ENCODE measurements around the gene HUWE1. TPM values are rescaled to one million over a fixed set of nuclear protein-coding genes. Genes with fewer than 3 reads are reported as not detected.

HUWE1 gene
- total RNA-seq, 3 donors from 2014 or later (not counting 1 experiment from before 2014, with no cell fraction given) = 187 to 241 (median 218) TPM

DNA sequence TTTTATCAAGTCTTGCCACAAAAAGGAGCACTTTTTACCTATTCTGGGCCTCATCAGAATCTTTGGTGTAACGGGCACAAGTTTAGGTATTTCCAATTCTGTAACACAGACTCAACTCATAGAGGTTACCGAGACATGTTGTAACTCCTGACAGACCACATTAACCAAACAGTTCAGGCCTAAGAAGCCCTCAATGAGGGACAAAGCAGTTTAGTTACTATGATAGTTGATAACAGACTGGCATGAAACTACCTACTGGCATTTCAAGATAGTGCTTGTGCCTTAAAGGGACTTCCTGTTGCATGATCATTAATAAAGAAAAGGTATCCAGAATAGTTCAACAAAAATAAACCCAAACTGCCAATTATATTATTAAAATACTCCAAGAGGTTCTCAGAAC, 64.1 kb downstream of the HUWE1 start:
- Mint-ChIP-seq H3K9me3 (no peaks in the 10 kb centered on the region), H3K27me3 (ENCODE audit: low read depth in 2 of 2) (peaks cover 0 to 13% of the 10 kb centered on the region in 2 donors), H3K27ac (peak overlapping the region; percentile 27 to 49), H3K4me3 (no peak overlapping the region), H3K36me3 (no peaks in the 10 kb centered on the region), H3K4me1 (peaks cover 0 to 15% of the 10 kb centered on the region in 2 donors)
- 100% methylated on average over 1 of the region's 2 CpGs for WGBS (ENCODE audit: insufficient coverage)
- DNase-seq = no peak
- H3K9me3 ChIP-seq (ENCODE audit: control insufficient read depth, insufficient read depth, low read length) = no peaks in the 10 kb centered on the region
- no peaks in the 10 kb centered on the region for H3K27me3 ChIP-seq (ENCODE audit: control insufficient read depth, insufficient read depth, low read length)
- intact Hi-C loops (cut with micrococcal nuclease) = no loop called here
- no peak for TF ChIP-seq CTCF (IDR thresholded peaks at IDR 0.05)
- no peak overlapping the region for H3K27ac ChIP-seq (ENCODE audit: low read length)
- no peaks in the 10 kb centered on the region for H3K4me1 ChIP-seq (ENCODE audit: control insufficient read depth, insufficient read depth, low read length)
- no peak for ATAC-seq
- peaks cover 51% of the 10 kb centered on the region for H3K36me3 ChIP-seq (ENCODE audit: control insufficient read depth, insufficient read depth, low read length)
- H3K4me3 ChIP-seq (ENCODE audit: low read length) = no peak overlapping the region

DNA sequence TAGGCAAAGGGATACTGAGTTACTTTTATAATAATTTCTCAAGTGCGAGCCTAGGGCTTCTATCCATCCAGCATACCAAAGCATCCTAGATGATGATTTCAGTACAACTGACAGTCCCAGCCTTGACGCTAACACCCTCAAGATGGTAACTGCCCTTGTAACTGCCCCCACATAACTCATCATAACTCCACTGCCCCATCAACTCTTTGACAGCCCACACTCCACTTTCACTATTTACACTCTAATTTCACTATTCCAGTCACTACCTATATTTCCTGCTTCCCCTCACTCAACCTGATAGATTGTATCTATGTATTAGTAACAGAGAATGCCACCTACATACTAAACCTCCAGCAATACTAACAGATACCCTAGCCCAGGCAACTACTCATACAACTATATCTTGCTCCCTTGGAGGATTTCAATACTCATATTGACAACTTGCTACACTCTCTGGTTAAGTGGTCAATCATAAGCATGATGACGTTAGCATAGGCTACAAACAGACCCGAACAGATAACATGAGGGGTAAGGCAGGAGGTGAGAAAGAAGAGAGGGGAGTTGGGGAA, 65.0 kb downstream of the HUWE1 start:
- 96% methylated on average over 4 of the region's 4 CpGs for WGBS (ENCODE audit: insufficient coverage)
- Mint-ChIP-seq H3K4me1 (peaks cover 0 to 15% of the 10 kb centered on the region in 2 donors), H3K36me3 (no peaks in the 10 kb centered on the region), H3K27ac (peak overlapping the region in 1 of 2 donors; percentile 27), H3K9me3 (no peaks in the 10 kb centered on the region), H3K27me3 (ENCODE audit: low read depth in 2 of 2) (peaks cover 0 to 13% of the 10 kb centered on the region in 2 donors), H3K4me3 (no peak overlapping the region)
- no peak for ATAC-seq
- no peaks in the 10 kb centered on the region for H3K27me3 ChIP-seq (ENCODE audit: control insufficient read depth, insufficient read depth, low read length)
- H3K36me3 ChIP-seq (ENCODE audit: control insufficient read depth, insufficient read depth, low read length) = peaks cover 55% of the 10 kb centered on the region
- DNase-seq = no peak
- no peak overlapping the region for H3K27ac ChIP-seq (ENCODE audit: low read length)
- H3K4me1 ChIP-seq (ENCODE audit: control insufficient read depth, insufficient read depth, low read length) = no peaks in the 10 kb centered on the region
- no peak for TF ChIP-seq CTCF (IDR thresholded peaks at IDR 0.05)
- no peak overlapping the region for H3K4me3 ChIP-seq (ENCODE audit: low read length)
- intact Hi-C loops (cut with micrococcal nuclease) = no loop called here
- H3K9me3 ChIP-seq (ENCODE audit: control insufficient read depth, insufficient read depth, low read length) = no peaks in the 10 kb centered on the region

GRCh38 chrX:53616946-53617345, 69.6 kb downstream of the HUWE1 start:
- TF ChIP-seq CTCF (IDR thresholded peaks at IDR 0.05) = no peak
- DNase-seq (no peak), ATAC-seq (no peak)
- peak overlapping the region in 1 of 2 donors; percentile 16 for H3K27ac Mint-ChIP-seq
- no peaks in the 10 kb centered on the region for H3K4me1 ChIP-seq (ENCODE audit: control insufficient read depth, insufficient read depth, low read length)
- no peaks in the 10 kb centered on the region for H3K9me3 ChIP-seq (ENCODE audit: control insufficient read depth, insufficient read depth, low read length)
- no peak overlapping the region for H3K4me3 Mint-ChIP-seq
- H3K27me3 ChIP-seq (ENCODE audit: control insufficient read depth, insufficient read depth, low read length) = no peaks in the 10 kb centered on the region
- peaks cover 0 to 5% of the 10 kb centered on the region in 2 donors for H3K4me1 Mint-ChIP-seq
- no peak overlapping the region for H3K27ac ChIP-seq (ENCODE audit: low read length)
- 98% methylated on average over 4 of the region's 6 CpGs for WGBS (ENCODE audit: insufficient coverage)
- H3K36me3 Mint-ChIP-seq = no peaks in the 10 kb centered on the region
- intact Hi-C loops (cut with micrococcal nuclease) = no loop called here
- no peak overlapping the region for H3K4me3 ChIP-seq (ENCODE audit: low read length)
- H3K9me3 Mint-ChIP-seq = no peaks in the 10 kb centered on the region
- H3K36me3 ChIP-seq (ENCODE audit: control insufficient read depth, insufficient read depth, low read length) = peaks cover 66% of the 10 kb centered on the region
- H3K27me3 Mint-ChIP-seq (ENCODE audit: low read depth in 2 of 2) = no peaks in the 10 kb centered on the region

- no peak for ATAC-seq
- Mint-ChIP-seq H3K9me3 (no peaks in the 10 kb centered on the region), H3K4me3 (no peak overlapping the region), H3K36me3 (no peaks in the 10 kb centered on the region), H3K27me3 (ENCODE audit: low read depth in 2 of 2) (no peaks in the 10 kb centered on the region), H3K27ac (peak overlapping the region in 1 of 2 donors; percentile 32), H3K4me1 (peaks cover 0 to 7% of the 10 kb centered on the region in 2 donors)
- peaks cover 78% of the 10 kb centered on the region for H3K36me3 ChIP-seq (ENCODE audit: control insufficient read depth, insufficient read depth, low read length)
- TF ChIP-seq CTCF (IDR thresholded peaks at IDR 0.05) = no peak
- no peaks in the 10 kb centered on the region for H3K4me1 ChIP-seq (ENCODE audit: control insufficient read depth, insufficient read depth, low read length)
- intact Hi-C loops (cut with micrococcal nuclease) = no loop called here
- DNase-seq = no peak
- no peak overlapping the region for H3K27ac ChIP-seq (ENCODE audit: low read length)
- H3K27me3 ChIP-seq (ENCODE audit: control insufficient read depth, insufficient read depth, low read length) = no peaks in the 10 kb centered on the region
- no peak overlapping the region for H3K4me3 ChIP-seq (ENCODE audit: low read length)
- no peaks in the 10 kb centered on the region for H3K9me3 ChIP-seq (ENCODE audit: control insufficient read depth, insufficient read depth, low read length)
- WGBS (ENCODE audit: insufficient coverage) = no CpG with 5 or more reads among the region's 2 CpGs
These were observed 80.1 kb downstream of the HUWE1 start for GRCh38 chrX:53606456-53606855.

Data from natural killer cell (primary cell).